Measurements from ENCODE around the gene MYBPHL.

- TF ChIP-seq POLR2A (IDR thresholded peaks at IDR 0.05) (no peak), CTCF (IDR thresholded peaks at IDR 0.05) (no peak)
Measured at GRCh38 chr1:109250454-109251276, 56.1 kb downstream of the MYBPHL start.

Data from right lobe of liver (tissue), 4 donors.